Measurements from ENCODE around the gene C11orf24. TPM values are rescaled to one million over a fixed set of nuclear protein-coding genes. Genes with fewer than 3 reads are reported as not detected.
"Not testable (repeated sequence)": the region's sequence is repeated elsewhere in the genome, so short reads cannot be mapped to it uniquely, and the experiment has no call there.

The C11orf24 gene
- total and polyA plus RNA-seq, 2 donors, result 21.7 to 29.0 TPM

DNA sequence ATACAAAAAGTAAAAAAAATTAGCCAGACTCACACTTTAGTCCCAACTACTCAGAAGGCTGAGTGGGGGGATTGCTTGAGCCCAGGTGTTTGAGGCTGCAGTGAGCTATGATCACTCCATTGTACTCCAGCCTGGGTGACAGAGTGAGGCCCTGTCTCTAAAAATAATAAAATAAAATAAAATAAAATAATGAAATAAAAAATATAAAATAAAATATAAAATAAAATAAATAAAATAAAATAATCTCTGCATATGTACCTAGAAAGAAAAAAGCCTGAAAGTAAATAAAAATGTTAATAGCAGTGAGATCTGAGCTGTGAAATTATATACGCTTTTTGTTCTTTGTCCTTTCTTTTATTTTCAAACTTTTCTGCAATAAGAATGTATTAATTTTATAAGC, 23.5 kb upstream of the C11orf24 start:
- Histone ChIP-seq H3K4me3 (ENCODE audit: low read depth, low read length) (no peak overlapping the region), H3K4me1 (ENCODE audit: insufficient read depth) (no peaks in the 10 kb centered on the region), H3K36me3 (ENCODE audit: insufficient read depth) (no peaks in the 10 kb centered on the region), H3K27ac (ENCODE audit: low read depth) (no peak overlapping the region)
- 100% methylated on average over 1 of the region's 1 CpG for WGBS
- DNase-seq (ENCODE audit: extremely low spot score), result no peak

DNA sequence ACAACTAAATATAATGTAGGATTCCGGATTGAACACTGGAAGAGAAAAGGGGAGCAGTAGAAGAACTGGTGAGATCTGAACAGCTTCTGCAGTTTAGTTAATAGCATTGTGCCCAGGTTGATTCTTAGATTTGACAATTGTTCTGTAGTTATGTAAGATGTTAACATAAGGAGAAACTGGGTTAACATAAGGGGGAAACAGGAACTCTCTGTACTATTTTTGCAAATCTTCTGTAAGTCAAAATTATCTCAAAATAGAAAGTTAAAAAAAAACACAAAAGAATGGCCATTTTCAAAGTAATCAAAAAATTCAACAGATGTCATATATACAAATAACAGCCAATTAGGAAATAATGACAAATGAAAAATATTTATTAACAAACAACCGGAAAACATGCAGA, 21.9 kb upstream of the C11orf24 start:
- no peak for DNase-seq (ENCODE audit: extremely low spot score)
- Histone ChIP-seq H3K4me1 (ENCODE audit: insufficient read depth) (no peaks in the 10 kb centered on the region), H3K36me3 (ENCODE audit: insufficient read depth) (no peaks in the 10 kb centered on the region), H3K27ac (ENCODE audit: low read depth) (no peak overlapping the region), H3K4me3 (ENCODE audit: low read depth, low read length) (no peak overlapping the region)
- WGBS, result 76% methylated on average over 2 of the region's 2 CpGs

DNA sequence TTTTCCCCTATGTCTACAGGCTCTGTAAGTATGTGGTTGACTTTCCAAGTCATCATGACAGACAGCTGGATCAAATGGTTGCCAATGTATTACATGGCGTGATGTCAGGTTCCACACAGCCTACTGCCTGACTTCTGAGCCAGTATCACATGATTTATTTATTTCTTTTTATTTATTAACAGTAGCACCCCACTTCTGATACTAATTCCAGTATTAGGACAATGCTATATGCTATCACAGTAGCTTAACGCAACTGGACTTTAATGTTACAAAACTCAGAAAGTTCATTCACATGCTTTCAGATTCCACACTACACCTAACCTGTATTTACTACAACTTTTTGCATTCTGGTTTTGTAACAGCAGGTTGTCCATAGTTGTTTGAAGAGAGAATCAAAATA, 17.7 kb upstream of the C11orf24 start:
- whole genome bisulfite sequencing, result 96% methylated on average over 2 of the region's 2 CpGs
- H3K36me3 ChIP-seq (ENCODE audit: insufficient read depth), result no peaks in the 10 kb centered on the region
- no peak overlapping the region for H3K27ac ChIP-seq (ENCODE audit: low read depth)
- no peak for DNase-seq (ENCODE audit: extremely low spot score)
- no peaks in the 10 kb centered on the region for H3K4me1 ChIP-seq (ENCODE audit: insufficient read depth)
- no peak overlapping the region for H3K4me3 ChIP-seq (ENCODE audit: low read depth, low read length)

DNA sequence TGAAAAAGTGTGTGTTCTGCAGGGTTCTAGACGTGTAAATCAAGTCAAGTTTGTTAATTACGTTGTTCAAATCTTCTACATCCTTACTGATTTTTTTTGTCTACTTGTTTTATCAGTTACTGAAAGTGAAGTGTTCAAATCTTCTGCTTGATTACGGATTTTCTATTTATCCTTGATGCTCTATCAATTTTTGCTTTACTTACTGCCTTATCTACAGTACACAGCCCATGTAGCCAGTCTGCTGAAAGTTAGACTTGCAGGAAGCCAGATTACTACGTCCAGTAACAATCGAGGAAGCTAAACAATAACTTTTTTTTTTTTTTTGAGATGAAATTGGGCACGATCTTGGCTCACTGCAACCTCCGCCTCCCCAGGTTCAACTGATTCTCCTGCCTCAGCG, 15.6 kb upstream of the C11orf24 start:
- H3K4me1 ChIP-seq (ENCODE audit: insufficient read depth), result no peaks in the 10 kb centered on the region
- H3K4me3 ChIP-seq (ENCODE audit: low read depth, low read length), result no peak overlapping the region
- WGBS, result 75% methylated on average over 8 of the region's 8 CpGs
- H3K27ac ChIP-seq (ENCODE audit: low read depth), result no peak overlapping the region
- H3K36me3 ChIP-seq (ENCODE audit: insufficient read depth), result no peaks in the 10 kb centered on the region
- no peak for DNase-seq (ENCODE audit: extremely low spot score)

DNA sequence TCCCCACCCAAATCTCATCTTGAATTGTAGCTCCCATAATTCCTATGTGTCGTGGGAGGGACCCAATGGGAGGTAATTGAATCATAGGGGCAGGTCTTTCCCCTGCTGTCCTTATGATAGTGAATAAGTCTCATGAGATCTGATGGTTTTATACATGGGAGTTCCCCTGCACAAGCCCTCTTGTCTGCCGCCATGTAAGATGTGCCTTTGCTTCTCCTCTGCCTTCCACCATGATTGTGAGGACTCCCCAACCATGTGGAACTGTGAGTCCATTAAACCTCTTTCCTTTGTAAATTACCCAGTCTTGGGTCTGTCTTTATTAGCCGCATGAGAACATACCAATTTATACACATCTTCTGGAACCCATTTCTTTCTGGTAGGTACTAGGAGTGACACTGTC, 12.8 kb upstream of the C11orf24 start:
- WGBS, result 87% methylated on average over 3 of the region's 3 CpGs
- not testable (repeated sequence) for H3K4me3 ChIP-seq (ENCODE audit: low read depth, low read length); DNase-seq (ENCODE audit: extremely low spot score); H3K36me3 ChIP-seq (ENCODE audit: insufficient read depth); H3K4me1 ChIP-seq (ENCODE audit: insufficient read depth); H3K27ac ChIP-seq (ENCODE audit: low read depth)

DNA sequence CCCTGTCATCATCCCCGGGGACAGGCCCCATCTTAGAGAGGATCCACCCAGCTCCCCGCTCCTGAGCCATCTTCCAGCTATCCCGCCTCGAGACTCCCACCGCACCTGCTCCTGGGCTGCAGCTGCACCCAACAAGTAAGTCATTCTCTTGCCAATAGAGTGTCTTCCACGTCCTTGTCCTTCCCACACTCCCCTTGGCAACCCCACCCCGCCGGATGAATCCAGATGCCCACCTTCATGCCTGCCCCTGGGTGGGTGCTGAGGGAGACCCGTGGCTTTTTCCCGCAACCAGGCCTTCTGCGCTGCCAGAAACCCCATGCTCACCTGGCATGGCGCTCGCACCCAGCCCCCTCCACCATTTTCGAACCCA, 11.1 kb upstream of the C11orf24 start:
- WGBS, result 89% methylated on average over 14 of the region's 14 CpGs
- no peaks in the 10 kb centered on the region for H3K4me1 ChIP-seq (ENCODE audit: insufficient read depth)
- DNase-seq (ENCODE audit: extremely low spot score), result no peak
- no peaks in the 10 kb centered on the region for H3K36me3 ChIP-seq (ENCODE audit: insufficient read depth)
- no peak overlapping the region for H3K4me3 ChIP-seq (ENCODE audit: low read depth, low read length)
- no peak overlapping the region for H3K27ac ChIP-seq (ENCODE audit: low read depth)

DNA sequence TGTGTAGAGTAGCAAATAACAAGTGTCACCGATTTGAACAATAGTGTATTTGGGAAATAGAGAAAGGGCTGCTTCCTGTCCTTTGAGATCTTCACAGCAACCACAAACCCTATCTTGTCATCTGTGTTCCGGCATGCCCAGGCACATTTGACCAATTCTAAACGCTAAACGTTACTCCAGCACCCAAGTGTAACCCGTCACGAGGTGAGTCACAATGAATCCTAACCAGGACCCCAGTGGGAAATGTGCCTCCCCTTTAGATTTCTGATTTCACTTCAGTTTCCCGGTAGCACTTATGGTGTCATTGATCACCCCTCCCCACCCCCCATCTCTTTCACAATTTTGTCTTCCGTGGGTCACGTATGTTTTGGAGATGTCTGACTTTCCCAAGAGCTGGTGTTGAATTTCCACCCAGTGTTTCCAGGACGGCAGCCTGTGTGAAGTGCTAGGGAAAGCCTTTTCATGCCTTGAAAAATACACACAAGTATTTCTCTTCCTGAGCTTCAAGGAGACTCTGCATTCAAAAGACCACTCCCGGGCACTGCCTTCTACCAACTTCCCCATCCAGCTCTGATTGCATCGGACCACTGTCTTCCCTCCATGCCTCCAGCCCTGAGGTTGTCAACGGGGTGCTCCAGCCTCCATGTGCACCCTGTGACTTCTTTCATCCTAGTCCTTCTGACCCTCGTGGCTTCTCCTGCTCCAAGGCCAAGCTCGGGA, 10.5 kb upstream of the C11orf24 start:
- no peaks in the 10 kb centered on the region for H3K4me1 ChIP-seq (ENCODE audit: insufficient read depth)
- no peaks in the 10 kb centered on the region for H3K36me3 ChIP-seq (ENCODE audit: insufficient read depth)
- no peak for DNase-seq (ENCODE audit: extremely low spot score)
- no peak overlapping the region for H3K4me3 ChIP-seq (ENCODE audit: low read depth, low read length)
- WGBS, result 63% methylated on average over 15 of the region's 15 CpGs
- no peak overlapping the region for H3K27ac ChIP-seq (ENCODE audit: low read depth)

DNA sequence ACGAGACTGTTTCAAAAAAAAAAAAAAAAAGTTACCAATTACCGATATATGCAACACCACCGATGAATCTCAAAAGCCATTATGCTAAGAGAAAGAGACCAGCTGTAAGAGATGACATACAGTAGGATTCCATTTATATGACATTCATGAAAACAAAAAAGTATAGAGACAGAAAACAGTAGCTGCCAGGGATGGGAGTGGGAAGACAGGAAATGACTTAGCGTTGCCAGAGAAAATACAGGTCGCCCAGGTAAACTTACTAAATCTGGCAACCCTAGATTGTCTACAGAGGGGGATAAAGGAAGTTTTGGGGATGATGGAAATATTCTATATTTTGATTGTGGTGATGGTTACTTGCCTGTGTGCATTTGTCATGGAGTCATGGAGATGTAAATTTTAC, 7.9 kb upstream of the C11orf24 start:
- Histone ChIP-seq H3K4me1 (ENCODE audit: insufficient read depth) (no peaks in the 10 kb centered on the region), H3K36me3 (ENCODE audit: insufficient read depth) (no peaks in the 10 kb centered on the region), H3K27ac (ENCODE audit: low read depth) (no peak overlapping the region), H3K4me3 (ENCODE audit: low read depth, low read length) (no peak overlapping the region)
- no peak for DNase-seq (ENCODE audit: extremely low spot score)
- 80% methylated on average over 5 of the region's 5 CpGs for WGBS

DNA sequence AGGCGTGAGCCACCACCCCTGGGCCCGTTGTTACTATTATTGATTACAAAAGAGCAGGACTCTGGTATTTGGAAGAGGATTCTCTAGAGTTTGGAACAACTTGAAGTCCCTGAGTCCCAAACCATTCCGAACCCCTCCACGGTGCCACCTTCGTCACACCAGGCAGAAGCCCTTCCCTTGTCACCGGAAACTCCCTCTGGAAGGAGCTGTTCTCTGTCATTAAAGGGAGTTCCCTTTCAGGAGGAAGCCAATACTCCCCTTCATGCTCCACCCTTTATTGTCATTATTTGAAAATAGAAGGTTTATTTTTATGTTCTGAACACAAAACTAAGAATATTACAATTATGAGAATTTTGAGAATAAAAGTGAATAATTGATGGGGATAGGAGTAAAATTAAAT, 5.1 kb upstream of the C11orf24 start:
- H3K4me3 ChIP-seq (ENCODE audit: low read depth, low read length), result no peak overlapping the region
- H3K4me1 ChIP-seq (ENCODE audit: insufficient read depth), result no peaks in the 10 kb centered on the region
- 86% methylated on average over 6 of the region's 6 CpGs for WGBS
- no peaks in the 10 kb centered on the region for H3K36me3 ChIP-seq (ENCODE audit: insufficient read depth)
- no peak overlapping the region for H3K27ac ChIP-seq (ENCODE audit: low read depth)
- DNase-seq (ENCODE audit: extremely low spot score), result no peak

DNA sequence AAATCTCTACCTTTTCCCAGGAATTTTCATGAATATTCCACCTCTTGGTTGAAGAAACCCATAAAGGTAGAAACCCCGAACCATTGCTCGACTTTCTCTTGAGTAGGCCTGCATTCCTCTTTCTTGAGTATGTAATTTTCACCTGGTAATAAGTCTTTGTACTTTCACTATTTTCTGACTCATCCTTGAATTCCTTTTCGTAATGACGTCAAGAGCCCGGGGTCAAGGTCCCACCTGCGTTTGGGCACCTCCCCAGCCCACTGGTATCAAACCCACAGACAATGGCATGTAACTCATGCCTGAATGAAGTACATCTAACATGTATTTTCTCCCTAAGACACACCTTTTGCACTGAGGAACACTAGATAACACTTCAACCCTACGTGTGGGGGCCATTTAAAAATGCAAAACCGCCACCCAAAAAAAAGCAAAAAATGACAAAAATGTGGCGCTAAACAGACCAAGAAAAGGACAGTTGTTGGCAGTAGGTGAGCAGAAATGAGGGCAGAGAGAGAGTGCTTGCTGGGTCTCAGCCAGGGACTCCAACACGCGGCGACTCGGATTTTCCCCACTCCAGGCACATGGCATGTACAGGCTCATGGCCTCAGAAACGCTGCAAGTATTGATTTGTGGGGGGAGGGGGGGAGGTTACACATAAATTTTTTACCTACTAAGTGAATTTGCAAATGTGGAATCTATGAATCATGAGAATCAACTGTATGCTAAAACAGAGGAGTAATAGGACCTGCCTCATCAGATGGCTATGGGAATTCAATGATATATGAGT, 4.1 kb upstream of the C11orf24 start:
- Histone ChIP-seq H3K27ac (ENCODE audit: low read depth) (no peak overlapping the region), H3K4me3 (ENCODE audit: low read depth, low read length) (no peak overlapping the region), H3K4me1 (ENCODE audit: insufficient read depth) (no peaks in the 10 kb centered on the region), H3K36me3 (ENCODE audit: insufficient read depth) (no peaks in the 10 kb centered on the region)
- WGBS, result 90% methylated on average over 14 of the region's 14 CpGs
- no peak for DNase-seq (ENCODE audit: extremely low spot score)

DNA sequence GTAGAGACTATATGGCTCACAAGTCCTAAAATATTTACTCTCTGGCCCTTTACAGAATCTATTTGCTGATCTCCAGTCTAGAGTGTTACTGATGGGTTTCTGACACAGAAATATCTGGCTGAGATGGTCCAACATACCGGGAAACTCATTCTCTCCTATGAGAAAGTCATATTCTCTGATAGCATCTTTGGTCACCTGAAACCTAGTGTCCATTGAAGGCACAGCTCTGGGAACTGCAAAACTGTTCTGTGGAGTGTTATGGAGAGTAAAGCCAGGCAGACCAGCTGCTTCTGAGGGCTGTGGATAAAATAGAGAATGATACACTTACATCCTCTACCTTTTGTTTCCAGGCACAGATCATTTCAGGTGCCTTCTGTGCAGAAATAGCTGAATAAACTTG, 2.5 kb upstream of the C11orf24 start:
- H3K36me3 ChIP-seq (ENCODE audit: insufficient read depth), result no peaks in the 10 kb centered on the region
- DNase-seq (ENCODE audit: extremely low spot score), result no peak
- 69% methylated on average over 1 of the region's 1 CpG for WGBS
- no peak overlapping the region for H3K4me3 ChIP-seq (ENCODE audit: low read depth, low read length)
- no peaks in the 10 kb centered on the region for H3K4me1 ChIP-seq (ENCODE audit: insufficient read depth)
- no peak overlapping the region for H3K27ac ChIP-seq (ENCODE audit: low read depth)

DNA sequence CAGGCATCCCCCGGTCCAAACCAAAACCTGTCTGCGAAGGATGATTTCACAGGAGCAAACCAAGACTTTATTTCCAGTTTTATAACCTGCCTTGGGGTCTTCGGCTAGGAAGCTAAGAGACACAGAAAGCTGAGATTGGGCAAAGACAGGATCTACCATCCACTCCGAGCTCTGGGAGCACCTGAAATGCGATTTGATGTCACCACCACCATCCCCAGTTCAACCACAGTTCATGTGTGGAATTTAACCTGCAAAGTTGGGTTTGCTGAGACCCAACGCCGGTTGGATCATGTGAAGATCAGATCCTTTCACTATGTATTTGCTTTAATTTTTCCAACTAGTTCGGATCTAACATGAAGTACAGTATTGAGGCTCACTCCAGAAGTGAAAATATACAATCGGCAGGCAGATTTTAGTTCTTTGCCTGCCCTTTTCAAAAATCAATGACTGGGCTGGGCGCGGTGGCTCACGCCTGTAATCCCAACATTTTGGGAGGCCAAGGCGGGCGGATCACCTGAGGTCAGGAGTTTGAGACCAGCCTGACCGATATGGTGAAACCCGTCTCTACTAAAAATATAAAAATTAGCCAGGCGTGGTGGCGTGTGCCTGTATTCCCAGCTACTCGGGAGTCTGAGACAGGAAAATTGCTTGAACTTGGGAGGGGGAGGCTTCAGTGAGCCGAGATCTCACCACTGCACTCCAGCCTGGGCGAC, 1.4 kb upstream of the C11orf24 start:
- no peaks in the 10 kb centered on the region for H3K4me1 ChIP-seq (ENCODE audit: insufficient read depth)
- WGBS, result 96% methylated on average over 21 of the region's 21 CpGs
- H3K36me3 ChIP-seq (ENCODE audit: insufficient read depth), result no peaks in the 10 kb centered on the region
- no peak overlapping the region for H3K27ac ChIP-seq (ENCODE audit: low read depth)
- H3K4me3 ChIP-seq (ENCODE audit: low read depth, low read length), result no peak overlapping the region
- no peak for DNase-seq (ENCODE audit: extremely low spot score)

DNA sequence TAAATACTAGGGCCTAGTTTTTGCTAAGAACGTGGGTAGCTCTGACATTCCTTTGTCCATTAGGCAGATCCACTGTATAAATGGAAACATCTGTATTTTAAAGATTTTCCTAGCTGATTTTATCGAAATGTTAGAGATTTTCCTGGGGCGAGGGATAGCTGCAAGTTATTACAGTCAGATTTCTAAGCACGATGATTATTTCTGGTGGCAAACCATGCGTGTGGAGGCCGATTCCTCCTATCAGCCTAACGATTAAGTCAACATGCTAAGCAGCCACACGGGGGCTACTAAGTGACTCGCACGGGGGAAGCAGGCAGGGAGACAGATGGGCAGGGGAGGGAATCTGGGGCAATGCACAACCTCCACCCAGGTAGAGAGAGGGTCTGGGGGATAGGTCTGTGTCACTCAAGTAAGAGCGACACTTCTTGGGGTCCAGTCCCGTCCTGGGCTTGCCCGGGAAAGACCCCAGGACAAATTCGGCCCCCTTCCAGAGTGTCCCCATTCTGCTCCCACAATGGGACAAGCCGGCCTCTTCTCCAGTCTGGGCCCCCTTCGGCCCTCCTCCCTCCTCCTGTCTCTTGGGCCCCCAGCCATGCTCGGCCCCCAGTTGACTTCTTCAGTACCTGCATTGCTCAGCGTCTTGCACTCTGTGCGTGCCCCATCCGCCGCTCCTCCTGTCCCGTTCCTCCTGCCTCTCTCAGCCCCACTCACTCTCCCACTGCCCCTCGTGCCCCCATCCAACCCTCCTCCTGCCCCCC, 571 bp downstream of the C11orf24 start:
- 4% methylated on average over 23 of the region's 23 CpGs for WGBS
- no peaks in the 10 kb centered on the region for H3K4me1 ChIP-seq (ENCODE audit: insufficient read depth)

More for the DNA sequence above, 571 bp downstream of the C11orf24 start:
- peak overlapping the region; percentile 52 for H3K4me3 ChIP-seq (ENCODE audit: low read depth, low read length)
- peak; percentile 35 for DNase-seq (ENCODE audit: extremely low spot score)
- H3K36me3 ChIP-seq (ENCODE audit: insufficient read depth), result no peaks in the 10 kb centered on the region
- H3K27ac ChIP-seq (ENCODE audit: low read depth), result peak overlapping the region; percentile 84
